Measurements from ENCODE around the gene UNC5A. TPM values are rescaled to one million over a fixed set of nuclear protein-coding genes. Genes with fewer than 3 reads are reported as not detected.

The UNC5A gene
- total RNA-seq, 1 donor from 2014 or later: 0.22 TPM

- intact Hi-C loops (cut with micrococcal nuclease): no loop called here
- ATAC-seq: no peak
- no peak for DNase-seq
Observed at GRCh38 chr5:176853151-176853778, 42.9 kb downstream of the UNC5A start.

GRCh38 chr5:176854164-176854563 lies 43.8 kb downstream of the UNC5A start:
- intact Hi-C loops (cut with micrococcal nuclease): no loop called here
- no peak for DNase-seq
- ATAC-seq: no peak

GRCh38 chr5:176855598-176855997 lies 45.2 kb downstream of the UNC5A start:
- ATAC-seq: no peak
- DNase-seq: no peak
- intact Hi-C loops (cut with micrococcal nuclease): no loop called here

GRCh38 chr5:176856746-176857145 lies 46.4 kb downstream of the UNC5A start:
- no peak for ATAC-seq
- DNase-seq: no peak
- intact Hi-C loops (cut with micrococcal nuclease): no loop called here

- ATAC-seq (no peak), DNase-seq (no peak)
- intact Hi-C loops (cut with micrococcal nuclease): no loop called here
Observed at GRCh38 chr5:176857216-176857893, 47.0 kb downstream of the UNC5A start.

- DNase-seq (no peak), ATAC-seq (no peak)
- intact Hi-C loops (cut with micrococcal nuclease): no loop called here
Observed at GRCh38 chr5:176857894-176858273, 47.5 kb downstream of the UNC5A start.

GRCh38 chr5:176859916-176860315 lies 49.6 kb downstream of the UNC5A start:
- no peak for ATAC-seq

GRCh38 chr5:176860381-176860780 lies 50.0 kb downstream of the UNC5A start:
- ATAC-seq (no peak), DNase-seq (no peak)
- intact Hi-C loops (cut with micrococcal nuclease): no loop called here

More at GRCh38 chr5:176859916-176860315, 49.6 kb downstream of the UNC5A start:
- DNase-seq: no peak
- intact Hi-C loops (cut with micrococcal nuclease): no loop called here

- no peak for DNase-seq
- no peak for ATAC-seq
- intact Hi-C loops (cut with micrococcal nuclease): no loop called here
Observed at GRCh38 chr5:176861276-176861675, 50.9 kb downstream of the UNC5A start.

GRCh38 chr5:176862330-176862995 lies 52.1 kb downstream of the UNC5A start:
- ATAC-seq: no peak

GRCh38 chr5:176863041-176863764 lies 52.8 kb downstream of the UNC5A start:
- no peak for ATAC-seq
- intact Hi-C loops (cut with micrococcal nuclease): no loop called here
- no peak for DNase-seq

More at GRCh38 chr5:176862330-176862995, 52.1 kb downstream of the UNC5A start:
- DNase-seq: no peak
- intact Hi-C loops (cut with micrococcal nuclease): no loop called here

- ATAC-seq: no peak
- intact Hi-C loops (cut with micrococcal nuclease): no loop called here
- no peak for DNase-seq
Observed at GRCh38 chr5:176863765-176864098, 53.4 kb downstream of the UNC5A start.

GRCh38 chr5:176864755-176865154 lies 54.4 kb downstream of the UNC5A start:
- intact Hi-C loops (cut with micrococcal nuclease): no loop called here

GRCh38 chr5:176865964-176866363 lies 55.6 kb downstream of the UNC5A start:
- no peak for DNase-seq
- intact Hi-C loops (cut with micrococcal nuclease): no loop called here

More at GRCh38 chr5:176864755-176865154, 54.4 kb downstream of the UNC5A start:
- ATAC-seq (no peak), DNase-seq (no peak)

GRCh38 chr5:176866707-176867310 lies 56.5 kb downstream of the UNC5A start:
- no peak for DNase-seq
- ATAC-seq: no peak
- intact Hi-C loops (cut with micrococcal nuclease): no loop called here

More at GRCh38 chr5:176865964-176866363, 55.6 kb downstream of the UNC5A start:
- no peak for ATAC-seq

GRCh38 chr5:176868126-176868525 lies 57.8 kb downstream of the UNC5A start:
- no peak for ATAC-seq

GRCh38 chr5:176868731-176869130 lies 58.4 kb downstream of the UNC5A start:
- no peak for ATAC-seq
- DNase-seq: no peak

More at GRCh38 chr5:176868126-176868525, 57.8 kb downstream of the UNC5A start:
- DNase-seq: no peak
- intact Hi-C loops (cut with micrococcal nuclease): no loop called here

GRCh38 chr5:176869501-176870109 lies 59.2 kb downstream of the UNC5A start:
- DNase-seq: no peak
- intact Hi-C loops (cut with micrococcal nuclease): no loop called here
- no peak for ATAC-seq

More at GRCh38 chr5:176868731-176869130, 58.4 kb downstream of the UNC5A start:
- intact Hi-C loops (cut with micrococcal nuclease): no loop called here

GRCh38 chr5:176870110-176870591 lies 59.8 kb downstream of the UNC5A start:
- DNase-seq (peak; percentile 56), ATAC-seq (peak; percentile 60)
- intact Hi-C loops (cut with micrococcal nuclease): no loop called here

Data from left ventricle myocardium superior (tissue), 1 donor.